ENCODE measurements around the gene DMXL1.
"Not testable (repeated sequence)": the region's sequence is repeated elsewhere in the genome, so short reads cannot be mapped to it uniquely, and the experiment has no call there.

DMXL1 gene

DNA sequence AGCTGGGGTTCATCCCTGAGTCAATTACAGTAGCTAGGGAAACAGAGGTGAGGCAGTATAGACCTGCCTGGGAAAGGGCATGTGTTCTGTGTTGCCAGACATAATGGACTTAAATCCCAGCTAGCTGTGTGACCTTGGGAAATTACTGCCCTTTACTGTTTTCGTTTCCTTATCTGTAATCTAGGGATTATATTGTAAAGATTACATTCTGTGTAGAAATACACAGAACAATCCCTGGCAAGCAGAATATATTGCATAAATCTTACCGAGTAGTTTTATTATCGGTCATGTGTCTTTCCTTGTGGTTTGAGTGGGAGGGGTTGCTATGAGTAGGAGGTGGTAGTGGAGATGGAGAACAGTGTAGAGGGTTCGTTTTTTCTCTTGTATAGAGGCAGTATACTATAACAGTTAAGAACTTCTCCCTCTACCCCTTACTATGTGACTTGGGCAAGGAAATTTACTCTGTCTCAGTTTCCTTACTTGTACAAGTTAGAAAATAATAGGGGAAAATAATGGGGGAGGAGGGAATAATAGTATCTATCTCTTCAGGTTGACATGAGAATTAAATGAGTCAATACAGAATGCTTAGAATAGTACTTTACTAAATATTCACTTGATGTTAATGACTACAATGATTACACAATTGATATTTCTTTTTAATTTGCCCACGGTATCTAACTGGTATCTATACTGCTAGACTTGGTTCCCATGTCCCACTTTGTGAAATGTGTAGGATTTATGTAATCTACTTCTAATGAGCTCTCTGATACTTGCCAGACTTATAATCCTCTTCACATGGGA is 7.1 kb upstream of the DMXL1 start:
- DNase-seq (ENCODE audit: low spot score), result no peak

DNA sequence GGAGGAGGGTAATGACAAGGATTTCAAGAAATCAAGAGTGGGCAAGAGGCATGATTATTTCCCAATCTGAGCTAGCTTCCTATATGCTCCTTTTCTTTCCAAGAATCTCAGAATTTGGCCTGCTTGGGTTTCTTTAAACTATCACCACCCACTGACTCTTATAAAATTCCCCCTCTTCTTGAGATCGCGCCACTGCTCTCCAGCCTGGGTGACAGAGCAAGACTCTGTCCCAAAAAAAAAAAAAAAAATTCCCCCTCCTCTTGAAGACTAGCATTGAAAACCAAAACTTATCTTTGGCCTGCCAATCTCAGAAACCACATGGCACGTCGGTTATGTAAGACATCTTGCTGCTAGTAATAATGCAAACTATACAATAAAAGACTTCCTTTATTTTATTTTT is 3.4 kb upstream of the DMXL1 start:
- DNase-seq (ENCODE audit: low spot score), result no peak

DNA sequence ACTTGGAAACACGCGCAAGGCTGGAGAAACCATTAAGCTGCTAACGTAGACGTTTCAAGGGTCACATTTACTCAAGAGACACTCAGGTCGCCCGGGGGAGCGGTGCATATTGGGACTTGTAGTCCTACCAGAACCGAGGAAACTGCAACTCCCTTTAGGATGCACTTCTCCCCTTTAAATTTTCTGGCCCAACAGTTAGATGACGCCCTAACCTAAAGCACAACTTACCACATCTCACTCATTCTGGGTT is 384 bp upstream of the DMXL1 start:
- no peak for DNase-seq (ENCODE audit: low spot score)

DNA sequence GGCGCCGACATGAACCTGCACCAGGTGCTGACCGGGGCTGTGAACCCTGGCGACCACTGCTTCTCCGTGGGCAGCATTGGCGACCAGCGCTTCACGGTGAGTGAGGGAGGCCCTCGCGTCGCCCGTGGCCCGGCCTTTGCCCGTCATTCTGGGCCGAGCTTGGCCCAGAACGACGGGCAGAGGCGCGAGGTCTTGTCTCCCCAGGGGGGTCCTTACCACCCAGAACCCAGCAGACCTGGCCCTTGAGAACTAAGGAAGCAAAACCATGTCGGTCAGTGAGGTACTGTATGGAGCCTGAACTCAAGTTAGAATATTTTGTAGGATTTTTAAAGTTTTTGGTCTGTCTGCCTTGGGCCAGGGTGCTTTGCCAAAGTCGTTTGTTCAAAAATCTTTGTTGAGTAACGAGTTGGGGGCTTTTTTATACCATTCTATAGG is 691 bp downstream of the DMXL1 start:
- DNase-seq (ENCODE audit: low spot score), result peak; percentile 50

DNA sequence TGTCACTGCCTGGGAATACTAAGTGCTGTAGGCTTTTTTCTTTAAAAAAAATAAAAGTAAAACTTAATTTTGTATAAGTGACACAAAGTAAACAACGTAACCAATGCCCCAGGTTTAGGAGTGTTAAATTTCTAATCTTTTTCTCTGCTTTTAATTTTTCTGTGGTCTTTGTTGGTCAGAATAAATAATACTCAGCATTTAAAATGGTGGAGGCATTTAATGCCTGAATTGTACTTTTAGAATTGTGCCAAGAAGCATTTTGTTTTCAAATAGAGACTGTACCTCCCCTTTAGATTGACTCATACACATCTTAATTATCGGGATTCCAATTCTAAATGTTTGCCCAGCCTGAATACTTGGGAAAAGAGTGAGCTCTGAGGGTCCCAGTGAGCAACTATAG is 1.6 kb downstream of the DMXL1 start:
- DNase-seq (ENCODE audit: low spot score), result peak; percentile 30

DNA sequence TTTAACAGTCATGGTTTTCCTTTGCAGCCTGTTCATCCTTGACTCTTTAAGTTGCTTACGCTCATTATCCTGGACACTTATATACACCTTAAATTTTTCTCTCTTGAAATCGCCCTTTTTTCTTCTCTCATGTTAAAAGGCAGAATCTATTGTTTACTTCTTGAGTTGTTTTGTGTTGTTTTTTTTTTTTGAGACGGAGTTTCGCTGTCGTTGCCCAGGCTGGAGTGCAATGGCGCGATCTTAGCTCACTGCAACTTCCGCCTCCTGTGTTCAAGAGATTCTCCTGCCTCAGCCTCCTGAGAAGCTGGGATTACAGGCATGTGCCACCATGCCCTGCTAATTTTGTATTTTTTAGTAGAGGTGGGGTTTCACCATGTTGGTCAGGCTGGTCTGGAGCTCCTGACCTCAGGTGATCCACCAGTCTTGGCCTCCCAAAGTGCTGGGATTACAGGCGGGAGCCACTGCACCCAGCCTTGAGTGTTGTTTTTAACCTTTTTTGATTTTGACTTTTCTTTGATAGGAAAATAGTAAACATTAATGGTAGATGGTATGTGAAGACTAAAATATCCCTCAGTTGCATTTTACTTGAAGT is 3.0 kb downstream of the DMXL1 start:
- DNase-seq (ENCODE audit: low spot score), result peak; percentile 15

DNA sequence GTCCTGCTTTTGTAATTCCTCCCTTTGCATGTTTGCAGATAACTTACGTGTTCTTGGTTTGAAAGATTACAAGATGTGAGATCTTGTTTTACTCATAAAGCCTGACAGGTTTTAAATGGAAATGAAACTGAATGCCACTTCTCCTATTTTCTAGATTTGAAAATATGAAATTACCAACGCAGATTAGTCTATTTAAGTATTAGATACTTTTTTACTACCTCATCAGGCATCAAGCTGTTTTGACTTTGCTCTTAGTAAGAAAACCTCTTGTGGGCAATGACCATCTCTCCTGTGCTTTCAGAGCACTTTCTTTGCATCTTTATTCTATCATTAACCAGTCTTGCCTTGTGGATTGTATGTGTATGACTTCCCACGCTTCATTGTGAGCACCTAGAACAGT is 3.5 kb downstream of the DMXL1 start:
- peak; percentile 58 for DNase-seq (ENCODE audit: low spot score)

DNA sequence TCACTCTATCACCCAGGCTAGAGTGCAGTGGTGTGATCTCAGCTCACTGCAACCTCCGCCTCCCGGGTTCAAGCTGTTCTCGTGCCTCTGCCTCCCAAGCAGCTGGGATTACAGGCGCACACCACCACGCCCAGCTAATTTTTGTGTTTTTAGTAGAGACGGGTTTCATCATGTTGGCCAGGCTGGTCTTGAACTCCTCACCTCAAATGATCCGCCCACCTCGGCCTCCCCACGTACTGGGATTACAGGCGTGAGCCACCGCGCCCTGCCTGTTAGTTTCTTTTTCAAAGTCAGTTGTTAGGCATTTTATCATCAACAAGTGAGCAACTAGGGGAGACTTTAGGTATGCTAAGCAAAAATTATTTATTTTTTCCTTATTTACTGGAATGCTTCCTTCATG is 4.4 kb downstream of the DMXL1 start:
- DNase-seq (ENCODE audit: low spot score), result not testable (repeated sequence)

DNA sequence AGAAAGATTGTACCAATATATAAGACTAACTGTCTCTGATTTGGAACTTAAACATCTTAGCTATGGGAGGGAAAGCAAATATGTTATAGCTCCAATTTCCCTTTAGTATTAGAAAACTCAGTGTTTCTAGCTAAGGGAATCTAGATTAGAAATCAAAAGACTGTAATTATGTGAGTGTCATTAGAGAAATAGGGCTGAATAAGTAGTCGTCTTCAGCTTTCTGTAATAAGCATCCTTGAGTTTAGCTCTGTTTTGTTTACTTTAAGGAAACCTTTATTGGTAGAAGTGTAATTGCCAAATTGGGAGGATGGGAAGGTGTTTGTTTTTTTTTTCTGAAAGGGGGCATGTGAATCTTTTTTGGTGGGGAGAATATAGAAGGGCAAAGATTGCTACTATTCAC is 5.2 kb downstream of the DMXL1 start:
- DNase-seq (ENCODE audit: low spot score), result peak; percentile 10

DNA sequence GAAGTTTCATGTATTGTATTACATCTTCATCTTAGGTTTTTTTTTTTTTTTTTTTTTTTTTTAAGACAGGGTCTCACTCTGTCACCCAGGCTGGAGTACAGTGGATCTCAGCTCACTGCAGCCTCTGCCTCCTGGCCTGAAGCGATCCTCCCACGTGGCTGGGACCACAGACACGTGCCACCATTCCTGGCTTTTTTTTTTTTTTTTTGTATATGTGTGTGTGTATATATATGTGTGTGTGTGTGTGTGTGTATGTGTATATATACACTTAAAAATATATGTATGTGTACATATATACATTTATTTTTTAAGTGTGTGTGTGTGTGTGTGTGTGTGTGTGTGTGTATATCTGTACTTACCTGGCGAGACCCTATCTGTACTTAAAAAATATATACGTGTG is 6.6 kb downstream of the DMXL1 start:
- no peak for DNase-seq (ENCODE audit: low spot score)

DNA sequence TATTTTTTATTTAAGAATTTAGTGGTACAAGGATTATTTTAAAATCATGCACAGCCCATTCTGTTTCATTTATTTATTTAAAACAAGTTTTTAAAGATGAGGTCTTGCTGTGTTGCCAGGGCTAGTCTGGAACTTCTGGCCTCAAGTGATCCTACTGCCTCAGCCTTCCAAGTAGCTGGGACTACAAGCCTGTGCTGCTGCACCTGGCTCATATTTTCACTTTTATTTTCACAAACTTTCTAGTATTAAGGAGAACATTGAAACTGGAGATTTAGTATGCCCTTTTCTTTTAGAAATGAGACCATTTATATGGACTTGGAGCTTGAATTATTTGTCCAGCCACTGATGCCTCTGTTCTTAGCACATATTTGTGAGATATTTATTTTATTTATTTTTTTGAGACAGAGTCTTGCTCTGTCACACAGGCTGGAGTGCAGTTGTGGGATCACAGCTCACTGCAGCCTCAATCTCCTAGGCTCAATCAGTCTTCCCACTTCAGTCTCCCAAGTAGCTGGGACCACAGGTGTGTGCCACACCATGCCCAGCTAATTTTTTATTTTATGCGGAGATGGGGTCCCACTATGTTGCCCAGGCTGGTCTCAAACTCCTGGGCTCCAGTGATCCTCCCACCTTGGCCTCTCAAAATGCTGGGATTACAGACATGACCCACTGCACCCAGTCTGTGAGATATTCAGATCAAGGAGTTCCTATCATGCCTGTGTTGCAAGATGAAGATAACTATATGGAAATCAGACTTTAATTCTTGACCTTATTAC is 7.4 kb downstream of the DMXL1 start:
- DNase-seq (ENCODE audit: low spot score), result no peak

DNA sequence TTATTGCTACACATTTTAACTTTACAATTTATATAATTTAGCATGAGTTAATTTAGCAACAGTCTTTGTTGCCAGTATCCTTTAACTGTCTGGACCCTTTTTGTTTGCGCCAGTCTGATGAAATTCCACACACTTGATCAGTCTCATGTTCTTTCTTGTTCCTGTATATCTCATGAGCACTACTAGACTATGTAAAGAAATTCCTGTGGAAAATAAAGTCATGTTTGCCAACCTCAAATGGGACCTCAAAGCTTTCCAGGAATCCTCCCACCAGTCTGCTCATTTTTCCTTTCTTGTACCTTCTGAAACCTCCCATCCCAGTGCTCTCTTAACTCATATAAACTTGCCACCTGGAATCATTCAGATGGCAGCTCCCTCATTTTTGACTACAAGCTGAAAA is 8.0 kb downstream of the DMXL1 start:
- DNase-seq (ENCODE audit: low spot score), result no peak

DNA sequence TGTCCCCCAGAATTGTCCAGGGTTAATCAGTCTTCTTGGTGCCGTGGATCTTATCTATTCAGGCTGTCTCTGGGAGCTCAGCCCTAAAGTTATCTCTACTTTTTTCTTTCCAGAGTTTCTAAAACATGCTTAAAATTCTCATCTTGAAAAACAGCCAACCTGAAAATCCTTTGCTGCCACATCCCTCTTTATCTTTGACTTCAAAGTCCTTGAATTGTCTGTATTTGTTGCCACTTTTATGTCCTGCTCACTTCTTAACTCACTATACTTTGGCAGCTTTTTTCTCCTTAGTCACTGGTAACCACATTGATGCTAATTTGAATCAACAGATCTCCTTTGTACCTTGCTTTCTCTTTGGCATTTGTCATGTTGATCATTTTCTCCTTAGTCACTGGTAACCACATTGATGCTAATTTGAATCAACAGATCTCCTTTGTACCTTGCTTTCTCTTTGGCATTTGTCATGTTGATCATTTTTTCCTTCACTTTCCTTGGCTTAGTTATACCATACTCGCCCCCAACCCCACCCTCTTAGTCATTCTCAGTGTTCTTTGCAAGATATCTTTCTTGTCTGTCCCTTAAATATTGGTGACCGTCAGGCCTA is 8.5 kb downstream of the DMXL1 start:
- DNase-seq (ENCODE audit: low spot score), result no peak

DNA sequence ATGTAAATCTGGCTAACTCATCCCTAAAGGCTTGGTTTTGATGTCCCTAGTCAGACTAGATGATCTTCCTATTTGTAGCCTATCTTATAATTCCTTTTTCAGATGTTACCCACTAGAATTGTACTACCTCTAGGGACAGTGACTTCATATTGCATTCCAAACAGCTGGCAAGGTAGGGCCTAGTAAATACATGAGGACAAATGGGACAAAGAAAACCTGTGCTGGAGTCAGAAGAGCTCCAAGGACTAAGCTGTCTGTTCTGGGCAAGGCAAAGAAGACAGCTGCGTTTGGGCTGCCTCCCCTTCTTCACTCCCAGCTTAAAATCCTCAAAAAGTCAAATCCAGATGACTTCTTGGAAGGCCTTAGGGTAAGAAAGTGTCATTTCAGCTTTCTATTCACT is 10.0 kb downstream of the DMXL1 start:
- no peak for DNase-seq (ENCODE audit: low spot score)

DNA sequence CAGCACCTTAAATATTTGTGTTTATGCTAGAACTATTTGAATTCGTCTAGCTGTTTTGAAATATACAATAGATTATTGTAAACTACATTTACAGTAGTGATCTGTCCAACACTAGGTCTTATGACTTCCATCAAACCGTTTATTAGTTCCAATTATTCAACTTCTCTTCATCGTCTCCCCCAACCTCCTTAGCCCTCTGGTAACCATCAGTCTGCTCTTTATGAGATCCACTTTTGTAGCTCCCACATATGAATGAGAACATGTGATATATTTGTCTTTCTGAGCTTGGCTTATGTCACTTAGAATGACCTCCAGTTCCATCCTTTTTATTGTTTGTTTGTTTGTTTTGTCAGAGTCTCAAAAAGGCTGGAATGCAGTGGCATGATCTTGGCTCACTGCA is 11.8 kb downstream of the DMXL1 start:
- DNase-seq (ENCODE audit: low spot score), result no peak

DNA sequence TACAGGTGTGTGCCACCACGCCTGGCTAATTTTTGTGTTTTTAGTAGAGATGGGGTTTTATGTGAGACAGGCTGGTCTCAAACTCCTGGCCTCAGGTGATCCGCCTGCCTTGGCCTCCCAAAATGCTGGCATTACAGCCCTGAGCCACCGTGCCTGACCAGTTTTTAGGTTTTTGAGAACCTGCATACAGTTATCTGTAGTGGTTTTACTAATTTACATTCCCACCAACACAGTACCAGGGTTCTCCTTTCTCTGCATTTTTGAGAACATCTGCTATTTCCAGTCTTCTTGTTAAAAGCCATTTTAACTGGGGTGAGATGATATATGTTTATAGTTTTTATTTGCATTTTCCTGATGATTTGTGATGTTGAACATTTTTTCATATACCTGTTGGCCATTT is 12.8 kb downstream of the DMXL1 start:
- DNase-seq (ENCODE audit: low spot score), result peak; percentile 24

DNA sequence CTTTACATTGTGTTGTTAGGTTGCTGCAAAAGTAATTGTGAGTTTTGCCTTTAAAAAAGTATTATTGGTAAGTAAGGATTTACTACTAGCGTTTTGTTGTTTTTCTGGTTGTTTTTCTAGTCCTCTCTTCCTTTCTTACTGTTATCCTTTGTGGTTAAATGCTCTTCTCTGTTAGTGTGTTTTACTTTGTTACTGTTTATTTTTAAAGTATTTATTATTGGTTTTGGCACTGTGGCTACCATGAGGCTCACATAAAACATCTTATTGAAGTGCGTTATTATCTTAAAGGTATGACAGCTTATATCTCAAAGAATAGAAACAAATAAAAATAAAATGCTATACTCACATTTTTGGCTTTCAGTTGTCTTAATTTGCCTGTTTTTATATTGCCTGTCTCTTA is 17.6 kb downstream of the DMXL1 start:
- DNase-seq (ENCODE audit: low spot score), result no peak

DNA sequence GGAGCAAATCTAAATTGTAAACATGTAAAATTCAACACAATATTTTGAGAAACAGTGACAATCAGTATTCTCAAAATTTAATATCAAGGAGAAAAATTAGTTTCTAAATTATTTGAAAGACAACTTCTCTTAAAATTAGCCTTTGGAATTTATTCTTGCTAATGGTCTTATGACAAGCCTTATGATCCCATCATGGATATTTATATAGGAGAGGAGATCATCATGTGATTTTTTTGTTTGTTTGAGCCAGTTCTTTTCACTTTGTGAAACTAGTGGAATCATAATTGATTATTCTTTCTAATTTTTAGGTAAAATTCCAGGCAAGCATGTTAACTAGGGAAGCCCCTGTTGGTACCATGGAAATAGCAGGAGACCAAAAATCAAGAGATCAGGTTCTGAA is 24.7 kb downstream of the DMXL1 start:
- no peak for DNase-seq (ENCODE audit: low spot score)

DNA sequence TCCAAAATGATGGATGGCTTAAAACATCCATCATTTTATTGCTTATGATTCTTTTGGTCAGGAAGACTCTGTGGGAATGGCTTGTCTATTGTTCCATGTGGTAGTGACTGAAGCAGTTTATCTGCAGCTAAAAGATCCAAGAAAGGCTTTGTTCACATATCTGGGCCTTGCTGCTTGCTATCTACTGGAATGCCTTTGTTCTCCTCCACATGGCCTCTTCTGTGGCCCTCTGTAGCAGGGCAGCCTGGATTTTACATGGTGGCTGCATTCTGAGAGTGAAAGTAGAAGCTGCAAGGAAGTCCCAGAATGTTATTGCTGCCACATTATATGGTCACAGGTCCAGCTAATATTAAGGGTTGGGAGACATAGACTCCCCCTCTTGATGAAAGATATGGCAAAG is 35.1 kb downstream of the DMXL1 start:
- no peak for DNase-seq (ENCODE audit: low spot score)

DNA sequence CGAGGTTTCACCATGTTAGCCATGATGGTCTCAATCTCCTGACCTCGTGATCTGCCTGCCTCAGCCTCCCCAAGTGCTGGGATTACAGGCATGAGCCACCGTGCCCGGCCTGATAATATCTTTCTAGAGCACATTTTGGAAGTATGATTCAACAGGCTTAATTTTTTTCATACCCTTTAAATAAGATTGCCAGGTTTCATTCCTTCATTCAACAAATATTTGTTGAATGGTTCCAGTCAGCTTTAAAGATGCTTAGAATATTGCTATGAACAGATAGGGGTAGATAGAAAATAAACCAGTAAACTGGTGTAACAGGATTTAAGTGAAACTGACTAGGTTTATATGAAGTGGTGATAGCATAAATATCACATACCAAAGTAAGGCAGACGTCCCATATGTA is 41.3 kb downstream of the DMXL1 start:
- DNase-seq (ENCODE audit: low spot score), result no peak

DNA sequence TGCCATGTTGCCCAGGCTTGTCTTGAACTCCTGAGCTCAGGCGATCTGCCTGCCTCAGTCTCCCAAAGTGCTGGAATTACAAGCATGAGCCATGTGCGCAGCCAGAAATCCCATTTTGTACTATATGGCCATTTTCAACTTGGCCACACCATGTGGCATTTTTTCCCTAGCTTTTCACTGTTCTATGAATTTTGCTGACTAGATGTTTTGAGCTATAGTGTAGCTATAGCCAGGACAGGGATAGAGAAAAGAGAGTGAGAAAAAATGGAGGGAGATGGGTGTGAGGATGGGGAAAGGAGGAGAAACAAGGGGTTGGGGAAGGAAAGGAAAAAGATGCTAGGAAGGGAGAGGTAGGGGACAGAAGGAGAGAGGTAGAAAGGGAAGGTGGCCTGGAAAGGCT is 46.4 kb downstream of the DMXL1 start:
- no peak for DNase-seq (ENCODE audit: low spot score)

DNA sequence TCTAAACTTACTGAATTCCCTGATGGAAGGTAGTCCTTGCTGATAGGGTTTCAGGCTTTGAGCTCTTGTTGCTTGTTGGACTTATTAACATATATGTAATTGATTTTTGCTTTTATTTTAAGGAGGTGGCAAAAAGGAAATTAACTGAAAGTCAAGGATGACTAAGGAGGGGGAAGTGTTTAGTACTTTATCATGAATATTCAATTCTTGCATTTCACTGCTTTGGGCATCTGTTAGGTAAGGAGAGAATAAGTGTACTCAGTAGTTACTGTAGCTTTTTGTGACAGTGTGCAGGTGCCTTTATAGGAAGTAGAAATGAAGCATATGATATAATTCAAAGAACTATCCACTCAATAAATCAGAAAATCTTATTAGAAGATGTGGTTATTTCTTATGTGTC is 47.1 kb downstream of the DMXL1 start:
- no peak for DNase-seq (ENCODE audit: low spot score)

DNA sequence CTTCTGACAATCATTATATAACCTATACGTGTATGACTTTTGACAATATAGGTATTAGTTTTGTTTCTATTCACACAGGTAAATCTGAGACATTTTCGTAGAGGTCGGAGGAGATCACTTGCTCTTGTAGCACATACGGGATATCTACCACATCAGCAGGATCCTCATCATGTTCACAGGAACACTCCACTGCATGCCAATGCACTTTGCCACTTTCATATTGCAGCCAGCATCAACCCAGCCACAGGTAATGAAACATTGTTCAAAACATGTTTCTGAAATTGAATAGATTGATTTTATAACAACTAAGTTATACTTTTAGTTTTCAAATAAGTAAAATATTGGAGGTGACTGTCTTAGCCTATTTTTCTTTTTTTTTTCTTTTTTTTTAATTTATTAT is 50.0 kb downstream of the DMXL1 start:
- no peak for DNase-seq (ENCODE audit: low spot score)

Data from NAMALWA (cell line).